Glutamatergic neuron (in vitro differentiated cells): ENCODE measurements around the gene NMNAT2. TPM values are rescaled to one million over a fixed set of nuclear protein-coding genes. Genes with fewer than 3 reads are reported as not detected.
A peak's percentile ranks its signal among the peaks of the same experiment; 100 is the strongest.

Experiments
- DNase-seq: peaks from one replicate; pipeline ENCODE4 v3.0.0; 2022
- H3K27ac Mint-ChIP-seq: one replicate; pipeline ENCODE4 v1.8.0; 2020; ENCODE audit warnings: mild to moderate bottlenecking, mixed read lengths, inconsistent platforms; ENCODE audit not compliant: unreplicated experiment
- H3K27me3 Mint-ChIP-seq: one replicate; pipeline ENCODE4 v1.8.0; 2020; ENCODE audit warnings: mild to moderate bottlenecking, moderate library complexity, mixed read lengths, inconsistent platforms; ENCODE audit not compliant: unreplicated experiment
- H3K36me3 Mint-ChIP-seq: one replicate; pipeline ENCODE4 v1.8.0; 2020; ENCODE audit warnings: mild to moderate bottlenecking, mixed read lengths, inconsistent platforms; ENCODE audit not compliant: unreplicated experiment
- H3K4me1 Mint-ChIP-seq: one replicate; pipeline ENCODE4 v1.8.0; 2020; ENCODE audit warnings: mild to moderate bottlenecking, low read depth, mixed read lengths, inconsistent platforms; ENCODE audit not compliant: unreplicated experiment
- H3K4me3 Mint-ChIP-seq: one replicate; pipeline ENCODE4 v1.8.0; 2020; ENCODE audit warnings: mild to moderate bottlenecking, mixed read lengths, inconsistent platforms; ENCODE audit not compliant: unreplicated experiment
- H3K9me3 Mint-ChIP-seq: one replicate; pipeline ENCODE4 v1.8.0; 2020; ENCODE audit warnings: mild to moderate bottlenecking, moderate library complexity, mixed read lengths, inconsistent platforms; ENCODE audit not compliant: unreplicated experiment
- CTCF ChIP-seq: fragments of 200-600 bp; sonication (generic); IDR thresholded peaks from one replicate; pipeline ENCODE4 v1.5.0; 2021; ENCODE audit not compliant: partially characterized antibody, unreplicated experiment
- total RNA-seq: library from RNA; stranded (reverse); fragmentation: NEBNext Ultra II Directional; extraction: Animal tissue kit (Norgen Biotek cat#: 25700); gene quantifications from one replicate; pipeline ENCODE4 v1.2.1, GENCODE V29; 2021; ENCODE audit not compliant: unreplicated experiment

The NMNAT2 gene
- total RNA-seq, 1 donor from 2014 or later: 76.4 TPM

GRCh38 chr1:183423541-183423940, 5.4 kb upstream of the NMNAT2 start:
- no peak overlapping the region for H3K27ac Mint-ChIP-seq
- peaks cover 9% of the 10 kb centered on the region for H3K36me3 Mint-ChIP-seq
- no peak for TF ChIP-seq CTCF
- H3K4me3 Mint-ChIP-seq: no peak overlapping the region
- peaks cover under 1% of the 10 kb centered on the region for H3K27me3 Mint-ChIP-seq
- DNase-seq: no peak
- peaks cover 2% of the 10 kb centered on the region for H3K9me3 Mint-ChIP-seq
- peaks cover 7% of the 10 kb centered on the region for H3K4me1 Mint-ChIP-seq

DNA sequence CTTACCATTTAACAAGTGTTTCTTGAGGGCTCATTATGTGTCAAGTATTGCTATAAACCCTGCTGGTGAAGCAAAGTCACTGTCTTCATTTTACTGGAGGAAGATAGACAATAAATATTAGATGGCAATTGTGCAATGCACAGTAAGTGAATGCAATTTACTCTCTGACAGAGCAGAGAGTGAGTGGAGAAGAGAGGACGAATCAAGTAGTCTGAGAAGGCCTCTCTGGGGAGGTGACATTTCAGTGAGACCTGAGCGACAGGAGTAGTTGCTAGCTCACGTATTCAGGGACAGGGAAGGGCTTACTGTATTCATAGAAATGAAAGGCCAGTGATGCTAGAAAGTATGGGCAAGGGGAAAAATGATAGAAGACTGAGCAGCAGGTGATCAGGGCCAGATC, 1.2 kb upstream of the NMNAT2 start:
- Mint-ChIP-seq H3K9me3 (peaks cover 12% of the 10 kb centered on the region), H3K36me3 (peaks cover 4% of the 10 kb centered on the region), H3K27me3 (peaks cover 17% of the 10 kb centered on the region), H3K4me3 (peak overlapping the region; percentile 53), H3K4me1 (peaks cover 15% of the 10 kb centered on the region), H3K27ac (no peak overlapping the region)
- no peak for TF ChIP-seq CTCF
- DNase-seq: no peak

- H3K27ac Mint-ChIP-seq: peak overlapping the region; percentile 91
- H3K4me1 Mint-ChIP-seq: peaks cover 15% of the 10 kb centered on the region
- DNase-seq: no peak
- peaks cover 12% of the 10 kb centered on the region for H3K9me3 Mint-ChIP-seq
- peaks cover 17% of the 10 kb centered on the region for H3K27me3 Mint-ChIP-seq
- peak overlapping the region; percentile 97 for H3K4me3 Mint-ChIP-seq
- peaks cover 4% of the 10 kb centered on the region for H3K36me3 Mint-ChIP-seq
- no peak for TF ChIP-seq CTCF
Observed at GRCh38 chr1:183418696-183419095, 516 bp upstream of the NMNAT2 start.

DNA sequence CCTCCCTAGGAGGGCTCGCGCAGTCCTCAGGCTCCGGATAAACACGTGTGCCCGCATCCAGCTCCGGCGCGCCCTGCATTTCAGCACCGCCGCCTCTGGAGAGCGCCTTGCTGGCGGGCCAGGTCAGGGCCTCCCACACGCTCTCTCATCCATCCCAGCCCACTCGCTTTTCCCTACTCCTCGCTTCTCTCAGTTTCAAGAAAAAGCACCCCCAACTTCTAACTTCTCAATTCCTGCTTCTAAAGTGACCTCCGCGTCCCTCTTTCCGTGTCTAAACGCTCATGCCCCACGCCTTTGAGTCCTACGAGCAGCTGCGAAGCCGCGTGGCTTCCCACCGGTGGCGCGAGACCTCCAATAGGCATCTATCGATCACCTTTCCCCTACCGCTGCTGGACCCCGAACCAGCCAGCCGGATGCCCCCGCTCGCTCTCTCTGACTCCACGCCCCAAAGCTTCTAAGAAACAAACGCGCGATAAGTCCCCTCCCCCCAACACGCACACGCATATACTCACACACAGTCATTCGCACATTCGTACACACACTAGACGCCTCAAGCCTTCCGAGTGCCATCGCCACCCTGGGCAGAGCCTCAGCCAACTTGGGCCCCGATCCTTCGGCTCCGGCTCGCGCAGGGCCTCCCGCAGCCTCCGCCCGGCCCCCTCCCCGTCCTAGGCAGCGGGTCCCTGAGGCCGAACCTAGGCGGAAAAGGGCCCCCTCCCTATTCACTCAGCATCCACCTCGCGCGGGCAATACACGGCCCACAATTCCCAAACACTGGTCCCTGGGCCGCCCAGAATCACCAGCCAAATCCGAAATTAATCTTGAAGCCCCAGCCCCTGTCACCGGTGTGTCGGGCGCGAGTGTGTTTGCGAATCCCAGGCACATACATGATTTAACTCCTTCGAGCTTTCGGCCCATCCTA, 1.1 kb downstream of the NMNAT2 start:
- peaks cover 4% of the 10 kb centered on the region for H3K36me3 Mint-ChIP-seq
- H3K27me3 Mint-ChIP-seq: peaks cover 17% of the 10 kb centered on the region
- no peak for TF ChIP-seq CTCF
- H3K27ac Mint-ChIP-seq: peak overlapping the region; percentile 91
- DNase-seq: peak; percentile 79
- peaks cover 15% of the 10 kb centered on the region for H3K4me1 Mint-ChIP-seq
- peaks cover 11% of the 10 kb centered on the region for H3K9me3 Mint-ChIP-seq
- H3K4me3 Mint-ChIP-seq: peak overlapping the region; percentile 97

- peaks cover 11% of the 10 kb centered on the region for H3K9me3 Mint-ChIP-seq
- H3K27ac Mint-ChIP-seq: no peak overlapping the region
- peaks cover 10% of the 10 kb centered on the region for H3K4me1 Mint-ChIP-seq
- no peak overlapping the region for H3K4me3 Mint-ChIP-seq
- peaks cover 17% of the 10 kb centered on the region for H3K27me3 Mint-ChIP-seq
- no peak for DNase-seq
- TF ChIP-seq CTCF: no peak
- peaks cover 4% of the 10 kb centered on the region for H3K36me3 Mint-ChIP-seq
Observed at GRCh38 chr1:183414365-183414764, 3.8 kb downstream of the NMNAT2 start.
